Urinary bladder (tissue), 4 donors: ENCODE results near the gene NUCKS1. TPM values are rescaled to one million over a fixed set of nuclear protein-coding genes. Genes with fewer than 3 reads are reported as not detected.
"Not testable (repeated sequence)": the region's sequence is repeated elsewhere in the genome, so short reads cannot be mapped to it uniquely, and the experiment has no call there.

Experiments
- DNase-seq: peaks from one replicate; pipeline ENCODE4 v3.0.0-alpha.2; 2015; ENCODE audit errors: extremely low spot score
- H3K27ac ChIP-seq: one replicate; pipeline ENCODE4 v1.5.1; 2013; ENCODE audit warnings: low read depth, mild to moderate bottlenecking, moderate library complexity
- H3K36me3 ChIP-seq: one replicate; pipeline ENCODE4 v1.6.1; 2013; ENCODE audit warnings: mild to moderate bottlenecking, moderate library complexity; ENCODE audit not compliant: insufficient read depth
- H3K4me1 ChIP-seq: one replicate; pipeline ENCODE4 v1.6.1; 2013; ENCODE audit warnings: mild to moderate bottlenecking, moderate library complexity; ENCODE audit not compliant: insufficient read depth
- H3K4me3 ChIP-seq: one replicate; pipeline ENCODE4 v1.5.1; 2013; ENCODE audit warnings: low read depth, low read length
- WGBS: extraction: QIAGEN DNeasy Blood & Tissue Kit; methylation state at CpG from one replicate; pipeline ENCODE4 v1.1.7; 2013; 5-methylcytosine and 5-hydroxymethylcytosine counted together
- polyA plus RNA-seq: library from polyadenylated mRNA; stranded (reverse); fragments of 200-250 nt; gene quantifications from one replicate; pipeline ENCODE4 v1.2.3, GENCODE V29; 2013
- total RNA-seq: library from RNA; depleted of rRNA; stranded (reverse); fragments of >200 nt; gene quantifications from one replicate; pipeline ENCODE4 v1.2.3, GENCODE V29; 2014
- donor health status: healthy with polysubstance abuse.
- donor health status: healthy.

NUCKS1 gene
- total and polyA plus RNA-seq, 2 donors, result 79.9 to 287 TPM

- 80% methylated on average over 1 of the region's 1 CpG for WGBS
- H3K36me3 ChIP-seq, result no peaks in the 10 kb centered on the region
Observed at GRCh38 chr1:205735218-205735617, 14.8 kb downstream of the NUCKS1 start.

GRCh38 chr1:205733438-205734175 is 16.4 kb downstream of the NUCKS1 start:
- Histone ChIP-seq H3K4me3 (no peak overlapping the region), H3K36me3 (no peaks in the 10 kb centered on the region), H3K27ac (no peak overlapping the region), H3K4me1 (no peaks in the 10 kb centered on the region)
- 91% methylated on average over 2 of the region's 2 CpGs for WGBS
- no peak for DNase-seq

More at GRCh38 chr1:205735218-205735617, 14.8 kb downstream of the NUCKS1 start:
- Histone ChIP-seq H3K27ac (no peak overlapping the region), H3K4me1 (no peaks in the 10 kb centered on the region), H3K4me3 (no peak overlapping the region)
- no peak for DNase-seq

DNA sequence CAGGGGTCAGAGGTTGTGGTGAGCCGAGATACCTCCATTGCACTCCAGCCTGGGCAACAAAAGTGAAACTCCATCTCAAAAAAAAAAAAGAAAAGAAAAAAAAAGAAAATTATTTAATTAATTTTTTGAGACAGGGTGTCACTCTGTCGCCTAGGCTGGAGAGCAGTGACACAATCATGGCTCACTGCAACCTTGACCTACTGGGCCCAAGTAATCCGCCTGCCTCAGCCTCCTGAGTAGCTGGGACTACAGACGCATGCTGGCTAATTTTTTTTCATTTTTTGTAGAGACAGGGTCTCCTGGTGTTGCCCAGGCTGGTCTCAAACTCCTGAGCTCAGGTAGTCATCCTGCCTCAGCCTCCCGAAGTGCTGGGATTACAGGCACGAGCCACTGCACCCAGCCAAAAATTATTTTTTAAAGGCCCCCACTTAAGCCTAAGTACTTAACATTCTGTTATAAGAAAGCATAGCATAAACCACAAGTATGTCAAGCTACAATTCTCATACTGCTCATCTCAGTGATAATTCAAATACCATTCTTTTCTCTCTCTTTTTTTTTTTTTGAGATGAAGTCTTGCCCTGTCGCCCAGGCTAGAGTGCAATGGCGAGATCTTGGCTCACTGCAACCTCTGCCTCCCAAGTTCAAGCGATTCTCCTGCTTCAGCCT is 19.9 kb downstream of the NUCKS1 start:
- no peaks in the 10 kb centered on the region for H3K4me1 ChIP-seq
- WGBS, result 92% methylated on average over 9 of the region's 9 CpGs
- no peak overlapping the region for H3K4me3 ChIP-seq
- no peak overlapping the region for H3K27ac ChIP-seq
- H3K36me3 ChIP-seq, result no peaks in the 10 kb centered on the region
- DNase-seq, result no peak

DNA sequence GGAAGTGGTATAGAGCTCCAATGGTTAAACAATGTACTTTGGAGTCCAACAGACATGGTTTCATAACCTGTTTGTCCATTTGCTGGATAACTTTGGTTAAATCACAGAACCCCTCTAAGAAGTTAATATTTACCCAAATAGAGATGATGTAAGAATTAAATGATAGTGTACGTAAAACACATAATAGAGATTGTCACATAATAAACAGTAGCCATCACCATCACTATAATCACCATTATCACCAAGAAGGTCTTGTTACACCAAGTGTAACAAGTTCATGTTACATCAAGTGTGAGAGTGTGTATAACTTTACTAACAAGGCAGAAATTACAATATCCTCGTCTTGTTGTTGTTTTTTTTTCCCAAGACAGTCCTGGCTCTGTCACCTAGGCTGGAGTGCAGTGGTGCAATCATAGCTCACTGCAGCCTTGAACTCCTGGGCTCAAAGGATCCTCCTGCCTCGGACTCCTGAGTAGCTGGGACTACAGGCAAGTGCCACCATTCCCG is 23.3 kb downstream of the NUCKS1 start:
- no peak for DNase-seq
- Histone ChIP-seq H3K27ac (no peak overlapping the region), H3K4me3 (no peak overlapping the region), H3K36me3 (no peaks in the 10 kb centered on the region), H3K4me1 (no peaks in the 10 kb centered on the region)
- WGBS, result 84% methylated on average over 4 of the region's 4 CpGs

DNA sequence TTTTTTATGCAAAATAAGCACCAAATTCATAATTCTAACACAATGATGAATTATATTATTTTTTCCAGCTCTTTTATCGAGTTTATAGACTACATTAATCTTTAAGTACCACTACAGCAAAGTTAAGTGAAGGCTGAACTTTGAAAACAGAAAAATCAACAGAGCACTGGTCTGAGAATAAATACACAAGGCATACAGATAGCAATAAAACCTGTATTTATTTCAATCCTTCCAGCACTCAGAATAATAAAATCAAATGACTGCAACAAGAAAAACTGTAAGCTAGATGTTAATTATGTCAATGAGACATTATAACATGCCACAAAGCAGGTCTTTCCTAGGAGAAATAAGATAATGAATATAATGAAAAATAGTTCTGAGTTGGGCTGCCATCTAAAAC is 24.5 kb downstream of the NUCKS1 start:
- WGBS, result 87% methylated on average over 1 of the region's 1 CpG
- no peak for DNase-seq
- Histone ChIP-seq H3K4me3 (no peak overlapping the region), H3K27ac (no peak overlapping the region), H3K4me1 (no peaks in the 10 kb centered on the region), H3K36me3 (no peaks in the 10 kb centered on the region)

GRCh38 chr1:205720740-205721139 is 29.2 kb downstream of the NUCKS1 start:
- not testable (repeated sequence) for H3K4me3 ChIP-seq, H3K36me3 ChIP-seq, DNase-seq, H3K4me1 ChIP-seq, H3K27ac ChIP-seq
- 98% methylated on average over 2 of the region's 2 CpGs for WGBS

GRCh38 chr1:205719762-205720161 is 30.2 kb downstream of the NUCKS1 start:
- Histone ChIP-seq H3K4me1 (no peaks in the 10 kb centered on the region), H3K4me3 (no peak overlapping the region), H3K27ac (no peak overlapping the region), H3K36me3 (peaks cover 9% of the 10 kb centered on the region)
- DNase-seq, result no peak

DNA sequence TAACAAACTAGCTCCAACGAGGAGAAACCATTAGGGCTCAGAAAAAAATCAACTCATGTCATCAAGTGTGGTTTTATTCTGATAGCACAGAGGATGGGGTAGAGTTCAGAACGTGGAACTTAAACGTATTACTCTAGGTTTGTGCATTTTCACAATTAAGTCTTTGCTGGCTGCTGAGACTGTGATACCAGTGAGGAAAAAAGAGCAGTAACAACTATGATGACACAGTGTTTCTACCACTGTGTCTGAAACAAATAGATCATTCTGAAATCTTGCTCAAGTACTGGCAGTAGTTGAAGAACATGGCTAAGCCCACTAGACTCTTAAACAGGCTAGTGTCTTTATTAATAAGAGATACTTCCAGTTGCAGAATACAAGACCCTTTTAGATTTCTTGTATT is 31.0 kb downstream of the NUCKS1 start:
- Histone ChIP-seq H3K27ac (no peak overlapping the region), H3K4me3 (no peak overlapping the region), H3K4me1 (no peaks in the 10 kb centered on the region), H3K36me3 (peaks cover 9% of the 10 kb centered on the region)
- DNase-seq, result no peak
- WGBS, result 76% methylated on average over 3 of the region's 3 CpGs

DNA sequence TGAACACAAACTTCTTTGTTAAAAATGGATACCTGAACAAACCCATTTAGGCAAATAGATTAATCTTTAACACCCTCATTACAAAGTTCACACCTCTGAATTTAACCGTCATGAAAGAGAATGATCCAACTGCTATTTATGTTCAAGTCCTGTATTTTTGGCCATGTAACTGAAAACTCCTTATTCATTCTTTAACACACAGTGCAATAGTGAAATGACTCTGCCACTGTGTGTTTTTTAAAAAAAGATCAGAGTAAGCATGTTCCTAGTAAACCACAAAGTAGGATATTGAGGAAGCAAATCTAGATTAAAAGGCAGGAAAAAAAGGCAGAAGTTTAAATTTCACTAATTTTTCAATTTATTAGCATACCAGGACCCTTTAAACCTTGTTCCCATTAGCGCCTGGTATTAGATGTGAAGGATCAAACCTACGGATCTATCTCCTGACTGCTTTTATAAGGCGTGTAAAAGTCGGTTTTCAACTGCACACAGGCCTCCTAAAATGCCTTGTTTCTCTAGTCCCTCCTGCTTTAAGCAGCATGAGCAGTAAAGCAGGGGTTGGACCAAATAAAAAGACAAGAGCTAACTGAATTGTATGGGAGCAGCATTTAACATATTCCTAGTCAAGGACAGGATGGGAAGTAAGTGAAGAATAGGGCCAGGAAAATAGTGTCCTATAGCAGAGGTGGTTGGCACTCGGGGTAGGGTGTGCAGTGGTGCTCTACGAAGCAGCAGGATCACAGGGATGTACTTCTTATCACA is 33.4 kb downstream of the NUCKS1 start:
- no peak for DNase-seq
- Histone ChIP-seq H3K36me3 (peaks cover 9% of the 10 kb centered on the region), H3K27ac (no peak overlapping the region), H3K4me1 (no peaks in the 10 kb centered on the region), H3K4me3 (no peak overlapping the region)
- 82% methylated on average over 7 of the region's 7 CpGs for WGBS

DNA sequence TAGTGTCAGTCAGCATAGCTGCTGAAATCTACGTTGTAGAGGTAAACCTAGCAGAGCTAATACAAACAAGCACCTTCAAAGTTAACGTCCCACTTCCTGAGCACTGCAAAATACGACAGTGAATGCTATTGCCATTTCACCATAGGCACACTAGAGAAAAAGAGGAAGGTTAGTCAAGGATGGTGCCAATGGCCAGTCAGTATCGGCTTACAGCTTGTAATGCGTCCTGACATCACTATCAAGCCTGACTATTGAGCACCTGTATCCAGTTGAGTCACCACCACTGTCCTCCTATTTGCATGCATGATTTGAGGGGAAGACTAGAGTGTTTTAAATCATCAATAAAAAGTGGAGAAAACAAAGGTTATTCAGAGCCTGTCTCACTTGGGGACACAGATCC is 34.4 kb downstream of the NUCKS1 start:
- DNase-seq, result no peak

GRCh38 chr1:205714906-205715246 is 35.1 kb downstream of the NUCKS1 start:
- H3K36me3 ChIP-seq, result peaks cover 5% of the 10 kb centered on the region
- no peaks in the 10 kb centered on the region for H3K4me1 ChIP-seq
- no peak for DNase-seq
- H3K4me3 ChIP-seq, result no peak overlapping the region
- 65% methylated on average over 4 of the region's 4 CpGs for WGBS
- no peak overlapping the region for H3K27ac ChIP-seq

More for the DNA sequence above, 34.4 kb downstream of the NUCKS1 start:
- Histone ChIP-seq H3K36me3 (peaks cover 9% of the 10 kb centered on the region), H3K4me1 (no peaks in the 10 kb centered on the region), H3K27ac (no peak overlapping the region), H3K4me3 (no peak overlapping the region)
- 75% methylated on average over 5 of the region's 5 CpGs for WGBS

GRCh38 chr1:205714190-205714905 is 35.6 kb downstream of the NUCKS1 start:
- Histone ChIP-seq H3K27ac (no peak overlapping the region), H3K36me3 (peaks cover 5% of the 10 kb centered on the region), H3K4me3 (no peak overlapping the region), H3K4me1 (no peaks in the 10 kb centered on the region)
- no peak for DNase-seq
- 72% methylated on average over 5 of the region's 5 CpGs for WGBS
